ENCODE measurements around the gene KRTAP9-6. TPM values are rescaled to one million over a fixed set of nuclear protein-coding genes. Genes with fewer than 3 reads are reported as not detected.
"Not testable (repeated sequence)": the region's sequence is repeated elsewhere in the genome, so short reads cannot be mapped to it uniquely, and the experiment has no call there.

Gene KRTAP9-6
- total RNA-seq, 3 donors from 2014 or later (not counting 1 experiment from before 2014, with no cell fraction given) = not detected

GRCh38 chr17:41230094-41230493 lies 35.1 kb upstream of the KRTAP9-6 start:
- H3K27ac Mint-ChIP-seq = no peak overlapping the region
- no peaks in the 10 kb centered on the region for H3K9me3 ChIP-seq (ENCODE audit: control insufficient read depth, insufficient read depth, low read length)
- no peak overlapping the region for H3K4me3 Mint-ChIP-seq
- H3K36me3 Mint-ChIP-seq = no peaks in the 10 kb centered on the region
- H3K27ac ChIP-seq (ENCODE audit: low read length) = no peak overlapping the region
- DNase-seq (no peak), ATAC-seq (no peak)
- no peaks in the 10 kb centered on the region for H3K9me3 Mint-ChIP-seq
- TF ChIP-seq, protein P1, sequence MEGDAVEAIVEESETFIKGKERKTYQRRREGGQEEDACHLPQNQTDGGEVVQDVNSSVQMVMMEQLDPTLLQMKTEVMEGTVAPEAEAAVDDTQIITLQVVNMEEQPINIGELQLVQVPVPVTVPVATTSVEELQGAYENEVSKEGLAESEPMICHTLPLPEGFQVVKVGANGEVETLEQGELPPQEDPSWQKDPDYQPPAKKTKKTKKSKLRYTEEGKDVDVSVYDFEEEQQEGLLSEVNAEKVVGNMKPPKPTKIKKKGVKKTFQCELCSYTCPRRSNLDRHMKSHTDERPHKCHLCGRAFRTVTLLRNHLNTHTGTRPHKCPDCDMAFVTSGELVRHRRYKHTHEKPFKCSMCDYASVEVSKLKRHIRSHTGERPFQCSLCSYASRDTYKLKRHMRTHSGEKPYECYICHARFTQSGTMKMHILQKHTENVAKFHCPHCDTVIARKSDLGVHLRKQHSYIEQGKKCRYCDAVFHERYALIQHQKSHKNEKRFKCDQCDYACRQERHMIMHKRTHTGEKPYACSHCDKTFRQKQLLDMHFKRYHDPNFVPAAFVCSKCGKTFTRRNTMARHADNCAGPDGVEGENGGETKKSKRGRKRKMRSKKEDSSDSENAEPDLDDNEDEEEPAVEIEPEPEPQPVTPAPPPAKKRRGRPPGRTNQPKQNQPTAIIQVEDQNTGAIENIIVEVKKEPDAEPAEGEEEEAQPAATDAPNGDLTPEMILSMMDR (IDR thresholded peaks at IDR 0.05) = no peak
- intact Hi-C loops (cut with micrococcal nuclease) = no loop called here
- H3K4me1 Mint-ChIP-seq = peaks cover 0 to 4% of the 10 kb centered on the region in 2 donors
- H3K4me3 ChIP-seq (ENCODE audit: low read length) = no peak overlapping the region
- H3K27me3 Mint-ChIP-seq (ENCODE audit: low read depth in 2 of 2) = peaks cover 17 to 32% of the 10 kb centered on the region in 2 donors
- H3K36me3 ChIP-seq (ENCODE audit: control insufficient read depth, insufficient read depth, low read length) = no peaks in the 10 kb centered on the region
- peaks cover 4% of the 10 kb centered on the region for H3K27me3 ChIP-seq (ENCODE audit: control insufficient read depth, insufficient read depth, low read length)
- H3K4me1 ChIP-seq (ENCODE audit: control insufficient read depth, insufficient read depth, low read length) = no peaks in the 10 kb centered on the region

- TF ChIP-seq, protein P1 (IDR thresholded peaks at IDR 0.05) = no peak
- Mint-ChIP-seq H3K4me1 (peaks cover 0 to 4% of the 10 kb centered on the region in 2 donors), H3K4me3 (no peak overlapping the region), H3K9me3 (no peaks in the 10 kb centered on the region), H3K36me3 (no peaks in the 10 kb centered on the region), H3K27ac (no peak overlapping the region), H3K27me3 (ENCODE audit: low read depth in 2 of 2) (peaks cover 22 to 34% of the 10 kb centered on the region in 2 donors)
- Histone ChIP-seq H3K27me3 (ENCODE audit: control insufficient read depth, insufficient read depth, low read length) (peaks cover 4% of the 10 kb centered on the region), H3K9me3 (ENCODE audit: control insufficient read depth, insufficient read depth, low read length) (no peaks in the 10 kb centered on the region), H3K36me3 (ENCODE audit: control insufficient read depth, insufficient read depth, low read length) (no peaks in the 10 kb centered on the region), H3K4me1 (ENCODE audit: control insufficient read depth, insufficient read depth, low read length) (no peaks in the 10 kb centered on the region), H3K4me3 (ENCODE audit: low read length) (no peak overlapping the region), H3K27ac (ENCODE audit: low read length) (no peak overlapping the region)
- WGBS (ENCODE audit: insufficient coverage) = 90% methylated on average over 6 of the region's 6 CpGs
- DNase-seq = no peak
- no peak for ATAC-seq
- intact Hi-C loops (cut with micrococcal nuclease) = no loop called here
Measured at GRCh38 chr17:41231731-41232130, 33.4 kb upstream of the KRTAP9-6 start.

GRCh38 chr17:41232399-41233105 lies 32.6 kb upstream of the KRTAP9-6 start, which contains the start of gene KRTAP9-3:
TSS of gene KRTAP9-3 (plus strand) at chr17:41232449. CDS start at chr17:41232502, 53 bp downstream.
- H3K36me3 Mint-ChIP-seq; H3K9me3 Mint-ChIP-seq; H3K4me1 Mint-ChIP-seq; H3K27me3 ChIP-seq (ENCODE audit: control insufficient read depth, insufficient read depth, low read length); DNase-seq; H3K4me3 Mint-ChIP-seq; H3K27ac ChIP-seq (ENCODE audit: low read length); H3K27ac Mint-ChIP-seq; intact Hi-C loops (cut with micrococcal nuclease); H3K9me3 ChIP-seq (ENCODE audit: control insufficient read depth, insufficient read depth, low read length); H3K4me1 ChIP-seq (ENCODE audit: control insufficient read depth, insufficient read depth, low read length); ATAC-seq; H3K4me3 ChIP-seq (ENCODE audit: low read length); H3K36me3 ChIP-seq (ENCODE audit: control insufficient read depth, insufficient read depth, low read length): not testable (repeated sequence)
- WGBS (ENCODE audit: insufficient coverage) = 80% methylated on average over 1 of the region's 1 CpG
- H3K27me3 Mint-ChIP-seq (ENCODE audit: low read depth in 2 of 2) = peaks cover 22 to 34% of the 10 kb centered on the region in 2 donors

DNA sequence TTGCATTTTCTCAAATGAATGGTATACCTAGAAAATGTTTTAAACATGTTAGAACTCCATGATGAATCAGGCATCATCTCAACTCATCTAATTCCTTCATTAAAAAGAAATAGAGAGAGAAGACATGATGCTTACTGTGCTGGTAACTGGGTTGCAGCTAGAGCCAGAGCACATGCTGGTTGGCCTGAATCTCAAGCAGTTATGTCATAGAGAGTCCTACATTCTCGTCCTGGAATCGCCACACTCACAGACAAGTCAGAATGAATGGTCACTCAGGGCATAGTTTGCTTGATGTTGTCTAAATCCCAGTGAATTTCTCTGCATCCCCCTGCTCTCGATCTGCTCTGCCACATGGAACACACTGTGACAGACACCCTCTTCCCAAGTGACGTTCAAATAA lies 28.1 kb upstream of the KRTAP9-6 start:
- H3K4me3 Mint-ChIP-seq; H3K27ac Mint-ChIP-seq; H3K9me3 ChIP-seq (ENCODE audit: control insufficient read depth, insufficient read depth, low read length); intact Hi-C loops (cut with micrococcal nuclease); H3K4me1 ChIP-seq (ENCODE audit: control insufficient read depth, insufficient read depth, low read length); H3K4me1 Mint-ChIP-seq; H3K9me3 Mint-ChIP-seq; H3K36me3 ChIP-seq (ENCODE audit: control insufficient read depth, insufficient read depth, low read length); H3K36me3 Mint-ChIP-seq; H3K27me3 ChIP-seq (ENCODE audit: control insufficient read depth, insufficient read depth, low read length); ATAC-seq; H3K4me3 ChIP-seq (ENCODE audit: low read length); DNase-seq; H3K27ac ChIP-seq (ENCODE audit: low read length): not testable (repeated sequence)
- peaks cover 30 to 39% of the 10 kb centered on the region in 2 donors for H3K27me3 Mint-ChIP-seq (ENCODE audit: low read depth in 2 of 2)
- 89% methylated on average over 4 of the region's 4 CpGs for WGBS (ENCODE audit: insufficient coverage)

DNA sequence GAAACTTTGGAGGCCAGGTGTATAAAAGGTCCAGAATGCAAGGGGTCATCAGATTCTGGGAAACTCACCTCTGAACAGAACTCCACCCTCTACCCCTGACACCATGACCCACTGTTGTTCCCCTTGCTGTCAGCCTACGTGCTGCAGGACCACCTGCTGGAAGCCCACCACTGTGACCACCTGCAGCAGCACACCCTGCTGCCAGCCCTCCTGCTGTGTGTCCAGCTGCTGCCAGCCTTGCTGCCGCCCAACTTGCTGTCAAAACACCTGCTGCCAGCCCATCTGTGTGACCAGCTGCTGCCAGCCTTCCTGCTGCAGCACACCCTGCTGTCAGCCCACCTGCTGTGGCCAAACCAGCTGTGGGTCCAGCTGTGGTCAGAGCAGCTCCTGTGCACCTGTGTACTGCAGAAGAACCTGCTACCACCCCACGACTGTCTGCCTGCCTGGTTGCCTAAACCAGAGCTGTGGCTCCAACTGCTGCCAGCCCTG lies 27.2 kb upstream of the KRTAP9-6 start, which contains the start of gene KRTAP9-8:
KRTAP9-8 (plus strand) TSS at position 51 of the 489 bp plus-strand sequence; CDS start at position 104, 53 bp downstream.
- intact Hi-C loops (cut with micrococcal nuclease); H3K4me3 Mint-ChIP-seq; H3K4me3 ChIP-seq (ENCODE audit: low read length); H3K4me1 Mint-ChIP-seq; H3K27ac ChIP-seq (ENCODE audit: low read length); H3K4me1 ChIP-seq (ENCODE audit: control insufficient read depth, insufficient read depth, low read length); H3K9me3 ChIP-seq (ENCODE audit: control insufficient read depth, insufficient read depth, low read length); ATAC-seq; H3K36me3 Mint-ChIP-seq; H3K27ac Mint-ChIP-seq; DNase-seq; H3K27me3 ChIP-seq (ENCODE audit: control insufficient read depth, insufficient read depth, low read length); H3K36me3 ChIP-seq (ENCODE audit: control insufficient read depth, insufficient read depth, low read length); H3K9me3 Mint-ChIP-seq: not testable (repeated sequence)
- H3K27me3 Mint-ChIP-seq (ENCODE audit: low read depth in 2 of 2) = peaks cover 36 to 43% of the 10 kb centered on the region in 2 donors
- WGBS (ENCODE audit: insufficient coverage) = 66% methylated on average over 2 of the region's 3 CpGs

GRCh38 chr17:41246995-41247787 lies 18.0 kb upstream of the KRTAP9-6 start:
- H3K4me1 ChIP-seq (ENCODE audit: control insufficient read depth, insufficient read depth, low read length); H3K4me1 Mint-ChIP-seq; ATAC-seq; H3K4me3 ChIP-seq (ENCODE audit: low read length); H3K9me3 ChIP-seq (ENCODE audit: control insufficient read depth, insufficient read depth, low read length); H3K9me3 Mint-ChIP-seq; H3K27ac Mint-ChIP-seq; H3K27ac ChIP-seq (ENCODE audit: low read length); H3K36me3 ChIP-seq (ENCODE audit: control insufficient read depth, insufficient read depth, low read length); intact Hi-C loops (cut with micrococcal nuclease); H3K27me3 ChIP-seq (ENCODE audit: control insufficient read depth, insufficient read depth, low read length); H3K36me3 Mint-ChIP-seq; H3K4me3 Mint-ChIP-seq: not testable (repeated sequence)
- WGBS (ENCODE audit: insufficient coverage) = 87% methylated on average over 1 of the region's 2 CpGs
- DNase-seq = peak in 1 of 2 donors; percentile 0
- peaks cover 19 to 36% of the 10 kb centered on the region in 2 donors for H3K27me3 Mint-ChIP-seq (ENCODE audit: low read depth in 2 of 2)

Data from natural killer cell (primary cell).